HEK293 (cell line): ENCODE measurements around the gene ZMYND12.

Experiments used
- CTCF ChIA-PET: fragments of 350-600 bp; formaldehyde crosslinking; extraction: SDS; loops from one replicate; lab custom pipeline; 2021; ENCODE audit warnings: antibody characterized with exemption; lab: Yijun Ruan, JAX
- POLR2A ChIA-PET: fragments of 300-600 bp; formaldehyde crosslinking; extraction: SDS; loops from one replicate; lab custom pipeline; 2020; ENCODE audit warnings: antibody characterized with exemption, inconsistent platforms; lab: Yijun Ruan, JAX
- H3K27ac ChIP-seq: fragments of 200-500 bp; sonication (Bioruptor generic); 2 replicates; pipeline ENCODE4 v1.5.1; 2014; ENCODE audit warnings: low read depth, low read length, control low read depth, inconsistent platforms; ENCODE audit errors: extremely low read depth
- H3K36me3 ChIP-seq, 2 experiments: fragments of 200-500 bp in 1 of 2; sonication (Bioruptor generic) in 1 of 2; 1 replicate in 1 of 2; 2 replicates in 1 of 2; pipeline ENCODE4 v1.5.1; 2014 to 2017; ENCODE audit warnings: inconsistent platforms in 2 of 2, low read length in 2 of 2; ENCODE audit not compliant: control insufficient read depth in 2 of 2, insufficient read depth in 1 of 2
- H3K4me1 ChIP-seq: fragments of 200-500 bp; sonication (Bioruptor generic); 2 replicates; pipeline ENCODE4 v1.5.1; 2014; ENCODE audit warnings: mild to moderate bottlenecking, low read length, inconsistent platforms; ENCODE audit not compliant: control insufficient read depth, insufficient read depth
- H3K4me3 ChIP-seq: 2 replicates; pipeline ENCODE4 v1.5.1; 2011; ENCODE audit warnings: low read depth, mild to moderate bottlenecking, control low read depth, low read length, moderate library complexity
- H3K9me3 ChIP-seq: fragments of 200-500 bp; sonication (Bioruptor generic); 2 replicates; pipeline ENCODE4 v1.5.1; 2014; ENCODE audit warnings: low read depth, low read length, inconsistent platforms; ENCODE audit not compliant: control insufficient read depth, insufficient read depth
- BCL11B ChIP-seq: fragments of 450-650 bp; formaldehyde crosslinking; IDR thresholded peaks from 2 replicates; pipeline ENCODE4 v1.5.1; 2016; ENCODE audit warnings: low read depth, missing biosample characterization, missing genetic modification characterization
- FEZF1 ChIP-seq: fragments of 450-650 bp; formaldehyde crosslinking; IDR thresholded peaks from 2 replicates; pipeline ENCODE4 v1.5.1; 2016; ENCODE audit warnings: missing biosample characterization, missing genetic modification characterization
- GLIS1 ChIP-seq: fragments of 450-650 bp; formaldehyde crosslinking; IDR thresholded peaks from 2 replicates; pipeline ENCODE4 v1.5.1; 2016; ENCODE audit warnings: missing biosample characterization, missing genetic modification characterization
- KLF16 ChIP-seq: fragments of 450-650 bp; formaldehyde crosslinking; IDR thresholded peaks from 2 replicates; pipeline ENCODE4 v1.5.1; 2017; ENCODE audit warnings: missing biosample characterization, missing genetic modification characterization
- SP2 ChIP-seq: fragments of 450-650 bp; formaldehyde crosslinking; IDR thresholded peaks from 2 replicates; pipeline ENCODE4 v1.5.1; 2016; ENCODE audit warnings: missing biosample characterization, missing genetic modification characterization
- ZBTB17 ChIP-seq: fragments of 450-650 bp; formaldehyde crosslinking; IDR thresholded peaks from 2 replicates; pipeline ENCODE4 v1.5.1; 2016; ENCODE audit warnings: missing biosample characterization, missing genetic modification characterization
- ZNF341 ChIP-seq: fragments of 450-650 bp; formaldehyde crosslinking; IDR thresholded peaks from 2 replicates; pipeline ENCODE4; 2016; ENCODE audit warnings: low read depth, missing biosample characterization, missing genetic modification characterization
- ZNF433 ChIP-seq: fragments of 450-650 bp; formaldehyde crosslinking; IDR thresholded peaks from 2 replicates; pipeline ENCODE4 v1.5.1; 2016; ENCODE audit warnings: missing biosample characterization, missing genetic modification characterization, low read depth
- ZNF626 ChIP-seq: fragments of 450-650 bp; sonication (Bioruptor Pico); formaldehyde crosslinking; IDR thresholded peaks from 2 replicates; pipeline ENCODE4 v1.5.1; 2018; ENCODE audit warnings: missing biosample characterization, missing genetic modification characterization, inconsistent platforms
- ZNF670 ChIP-seq: fragments of 450-650 bp; formaldehyde crosslinking; IDR thresholded peaks from 2 replicates; pipeline ENCODE4 v1.5.1; 2016; ENCODE audit warnings: missing biosample characterization, missing genetic modification characterization, low read depth
- ZNF768 ChIP-seq: fragments of 450-650 bp; formaldehyde crosslinking; IDR thresholded peaks from 2 replicates; pipeline ENCODE4 v1.5.1; 2018; ENCODE audit warnings: missing biosample characterization, mild to moderate bottlenecking, missing genetic modification characterization
- TF ChIP-seq, protein P1 (sequence below): fragments of 450-650 bp; formaldehyde crosslinking; IDR thresholded peaks from 2 replicates; pipeline ENCODE4 v1.5.1; 2017; ENCODE audit warnings: missing biosample characterization, missing genetic modification characterization
- TF ChIP-seq, protein P2 (sequence below): fragments of 450-650 bp; formaldehyde crosslinking; IDR thresholded peaks from 2 replicates; pipeline ENCODE4 v1.5.1; 2016; ENCODE audit warnings: missing biosample characterization, missing genetic modification characterization
- TF ChIP-seq, protein P3 (sequence below): fragments of 450-650 bp; formaldehyde crosslinking; IDR thresholded peaks from 2 replicates; pipeline ENCODE4 v1.5.1; 2016; ENCODE audit warnings: missing biosample characterization, missing genetic modification characterization
- TF ChIP-seq, protein P4 (sequence below): fragments of 450-650 bp; formaldehyde crosslinking; IDR thresholded peaks from 2 replicates; pipeline ENCODE4 v1.5.1; 2016; ENCODE audit warnings: missing biosample characterization, missing genetic modification characterization
- TF ChIP-seq, protein P5 (sequence below): fragments of 450-650 bp; formaldehyde crosslinking; IDR thresholded peaks from 2 replicates; pipeline ENCODE4 v1.5.1; 2017; ENCODE audit warnings: missing biosample characterization, missing genetic modification characterization
- TF ChIP-seq, protein P6 (sequence below): fragments of 450-650 bp; formaldehyde crosslinking; IDR thresholded peaks from 2 replicates; pipeline ENCODE4 v1.5.1; 2016; ENCODE audit warnings: missing biosample characterization, missing genetic modification characterization
- TF ChIP-seq, protein P7 (sequence below): fragments of 450-650 bp; formaldehyde crosslinking; IDR thresholded peaks from 2 replicates; pipeline ENCODE4 v1.5.1; 2017; ENCODE audit warnings: missing biosample characterization, missing genetic modification characterization

Gene ZMYND12

DNA sequence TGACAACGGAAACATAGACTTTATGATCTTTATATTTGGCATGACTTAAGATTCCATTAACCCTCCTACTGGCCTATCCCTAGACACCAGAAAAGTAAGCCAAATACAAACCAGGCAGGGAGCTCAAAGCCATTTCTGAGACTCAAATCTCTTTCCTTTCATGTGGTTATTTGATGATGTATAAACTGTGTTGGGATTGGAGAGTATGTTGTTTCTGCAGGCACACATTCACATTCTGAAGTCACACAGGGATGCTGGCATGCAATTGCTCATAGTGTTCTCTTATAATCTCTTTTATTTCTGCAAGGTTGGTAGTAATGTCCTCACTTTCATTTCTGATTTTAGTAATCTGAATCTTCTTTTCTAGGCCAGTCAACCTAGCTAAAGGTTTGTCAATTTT is 5.8 kb downstream of the ZMYND12 start:
- Histone ChIP-seq H3K4me1 (no peaks in the 10 kb centered on the region), H3K27ac (no peak overlapping the region), H3K36me3 (no peaks in the 10 kb centered on the region), H3K9me3 (no peaks in the 10 kb centered on the region), H3K4me3 (no peak overlapping the region)
- ChIA-PET CTCF (interaction anchor here (0.6 kb wide), 1 partner anchor 267 kb away, joined by 8 read pairs; no protein-coding TSS in a partner anchor), POLR2A (no interaction called here)
- TF ChIP-seq, protein P1, sequence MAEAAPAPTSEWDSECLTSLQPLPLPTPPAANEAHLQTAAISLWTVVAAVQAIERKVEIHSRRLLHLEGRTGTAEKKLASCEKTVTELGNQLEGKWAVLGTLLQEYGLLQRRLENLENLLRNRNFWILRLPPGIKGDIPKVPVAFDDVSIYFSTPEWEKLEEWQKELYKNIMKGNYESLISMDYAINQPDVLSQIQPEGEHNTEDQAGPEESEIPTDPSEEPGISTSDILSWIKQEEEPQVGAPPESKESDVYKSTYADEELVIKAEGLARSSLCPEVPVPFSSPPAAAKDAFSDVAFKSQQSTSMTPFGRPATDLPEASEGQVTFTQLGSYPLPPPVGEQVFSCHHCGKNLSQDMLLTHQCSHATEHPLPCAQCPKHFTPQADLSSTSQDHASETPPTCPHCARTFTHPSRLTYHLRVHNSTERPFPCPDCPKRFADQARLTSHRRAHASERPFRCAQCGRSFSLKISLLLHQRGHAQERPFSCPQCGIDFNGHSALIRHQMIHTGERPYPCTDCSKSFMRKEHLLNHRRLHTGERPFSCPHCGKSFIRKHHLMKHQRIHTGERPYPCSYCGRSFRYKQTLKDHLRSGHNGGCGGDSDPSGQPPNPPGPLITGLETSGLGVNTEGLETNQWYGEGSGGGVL (tag by site-specific recombination) = no peak
- TF ChIP-seq, protein P2, sequence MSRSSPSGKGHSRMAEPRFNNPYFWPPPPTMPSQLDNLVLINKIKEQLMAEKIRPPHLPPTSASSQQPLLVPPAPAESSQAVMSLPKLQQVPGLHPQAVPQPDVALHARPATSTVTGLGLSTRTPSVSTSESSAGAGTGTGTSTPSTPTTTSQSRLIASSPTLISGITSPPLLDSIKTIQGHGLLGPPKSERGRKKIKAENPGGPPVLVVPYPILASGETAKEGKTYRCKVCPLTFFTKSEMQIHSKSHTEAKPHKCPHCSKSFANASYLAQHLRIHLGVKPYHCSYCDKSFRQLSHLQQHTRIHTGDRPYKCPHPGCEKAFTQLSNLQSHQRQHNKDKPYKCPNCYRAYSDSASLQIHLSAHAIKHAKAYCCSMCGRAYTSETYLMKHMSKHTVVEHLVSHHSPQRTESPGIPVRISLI (tag by site-specific recombination) = no peak
- TF ChIP-seq BCL11B (tag by site-specific recombination) (no peak), ZNF341 (tag by site-specific recombination) (no peak), FEZF1 (tag by site-specific recombination) (no peak), KLF16 (tag by site-specific recombination) (no peak), SP2 (tag by site-specific recombination) (no peak)
- TF ChIP-seq, protein P3, sequence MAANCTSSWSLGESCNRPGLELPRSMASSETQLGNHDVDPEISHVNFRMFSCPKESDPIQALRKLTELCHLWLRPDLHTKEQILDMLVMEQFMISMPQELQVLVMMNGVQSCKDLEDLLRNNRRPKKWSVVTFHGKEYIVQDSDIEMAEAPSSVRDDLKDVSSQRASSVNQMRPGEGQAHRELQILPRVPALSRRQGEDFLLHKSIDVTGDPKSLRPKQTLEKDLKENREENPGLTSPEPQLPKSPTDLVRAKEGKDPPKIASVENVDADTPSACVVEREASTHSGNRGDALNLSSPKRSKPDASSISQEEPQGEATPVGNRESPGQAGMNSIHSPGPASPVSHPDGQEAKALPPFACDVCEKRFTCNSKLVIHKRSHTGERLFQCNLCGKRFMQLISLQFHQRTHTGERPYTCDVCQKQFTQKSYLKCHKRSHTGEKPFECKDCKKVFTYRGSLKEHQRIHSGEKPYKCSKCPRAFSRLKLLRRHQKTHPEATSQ (tag by site-specific recombination) = no peak
- TF ChIP-seq, protein P4, sequence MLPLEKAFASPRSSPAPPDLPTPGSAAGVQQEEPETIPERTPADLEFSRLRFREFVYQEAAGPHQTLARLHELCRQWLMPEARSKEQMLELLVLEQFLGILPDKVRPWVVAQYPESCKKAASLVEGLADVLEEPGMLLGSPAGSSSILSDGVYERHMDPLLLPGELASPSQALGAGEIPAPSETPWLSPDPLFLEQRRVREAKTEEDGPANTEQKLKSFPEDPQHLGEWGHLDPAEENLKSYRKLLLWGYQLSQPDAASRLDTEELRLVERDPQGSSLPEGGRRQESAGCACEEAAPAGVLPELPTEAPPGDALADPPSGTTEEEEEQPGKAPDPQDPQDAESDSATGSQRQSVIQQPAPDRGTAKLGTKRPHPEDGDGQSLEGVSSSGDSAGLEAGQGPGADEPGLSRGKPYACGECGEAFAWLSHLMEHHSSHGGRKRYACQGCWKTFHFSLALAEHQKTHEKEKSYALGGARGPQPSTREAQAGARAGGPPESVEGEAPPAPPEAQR (tag by site-specific recombination) = no peak
- TF ChIP-seq, protein P5, sequence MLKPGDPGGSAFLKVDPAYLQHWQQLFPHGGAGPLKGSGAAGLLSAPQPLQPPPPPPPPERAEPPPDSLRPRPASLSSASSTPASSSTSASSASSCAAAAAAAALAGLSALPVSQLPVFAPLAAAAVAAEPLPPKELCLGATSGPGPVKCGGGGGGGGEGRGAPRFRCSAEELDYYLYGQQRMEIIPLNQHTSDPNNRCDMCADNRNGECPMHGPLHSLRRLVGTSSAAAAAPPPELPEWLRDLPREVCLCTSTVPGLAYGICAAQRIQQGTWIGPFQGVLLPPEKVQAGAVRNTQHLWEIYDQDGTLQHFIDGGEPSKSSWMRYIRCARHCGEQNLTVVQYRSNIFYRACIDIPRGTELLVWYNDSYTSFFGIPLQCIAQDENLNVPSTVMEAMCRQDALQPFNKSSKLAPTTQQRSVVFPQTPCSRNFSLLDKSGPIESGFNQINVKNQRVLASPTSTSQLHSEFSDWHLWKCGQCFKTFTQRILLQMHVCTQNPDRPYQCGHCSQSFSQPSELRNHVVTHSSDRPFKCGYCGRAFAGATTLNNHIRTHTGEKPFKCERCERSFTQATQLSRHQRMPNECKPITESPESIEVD = no peak
- TF ChIP-seq, protein P6, sequence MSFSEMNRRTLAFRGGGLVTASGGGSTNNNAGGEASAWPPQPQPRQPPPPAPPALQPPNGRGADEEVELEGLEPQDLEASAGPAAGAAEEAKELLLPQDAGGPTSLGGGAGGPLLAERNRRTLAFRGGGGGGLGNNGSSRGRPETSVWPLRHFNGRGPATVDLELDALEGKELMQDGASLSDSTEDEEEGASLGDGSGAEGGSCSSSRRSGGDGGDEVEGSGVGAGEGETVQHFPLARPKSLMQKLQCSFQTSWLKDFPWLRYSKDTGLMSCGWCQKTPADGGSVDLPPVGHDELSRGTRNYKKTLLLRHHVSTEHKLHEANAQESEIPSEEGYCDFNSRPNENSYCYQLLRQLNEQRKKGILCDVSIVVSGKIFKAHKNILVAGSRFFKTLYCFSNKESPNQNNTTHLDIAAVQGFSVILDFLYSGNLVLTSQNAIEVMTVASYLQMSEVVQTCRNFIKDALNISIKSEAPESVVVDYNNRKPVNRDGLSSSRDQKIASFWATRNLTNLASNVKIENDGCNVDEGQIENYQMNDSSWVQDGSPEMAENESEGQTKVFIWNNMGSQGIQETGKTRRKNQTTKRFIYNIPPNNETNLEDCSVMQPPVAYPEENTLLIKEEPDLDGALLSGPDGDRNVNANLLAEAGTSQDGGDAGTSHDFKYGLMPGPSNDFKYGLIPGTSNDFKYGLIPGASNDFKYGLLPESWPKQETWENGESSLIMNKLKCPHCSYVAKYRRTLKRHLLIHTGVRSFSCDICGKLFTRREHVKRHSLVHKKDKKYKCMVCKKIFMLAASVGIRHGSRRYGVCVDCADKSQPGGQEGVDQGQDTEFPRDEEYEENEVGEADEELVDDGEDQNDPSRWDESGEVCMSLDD (tag by site-specific recombination) = no peak

DNA sequence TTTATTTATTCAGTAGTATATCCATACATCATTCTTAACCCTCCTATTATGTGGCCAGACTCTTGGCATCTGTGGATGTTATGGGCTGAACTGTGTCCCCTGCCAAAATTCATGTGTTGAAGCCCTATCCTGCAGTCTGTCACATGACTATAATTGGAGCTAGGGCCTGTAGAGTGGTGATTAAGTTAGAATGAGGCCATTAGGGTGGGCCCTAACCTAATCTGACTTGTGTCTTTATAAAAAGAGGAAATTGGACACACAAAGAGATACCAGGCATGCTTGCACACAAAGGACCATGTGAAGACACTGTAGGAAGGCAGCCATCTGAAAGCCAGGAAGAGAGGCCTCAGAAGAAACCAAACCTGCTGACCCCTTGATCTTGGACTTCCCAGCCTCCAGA is 6.6 kb downstream of the ZMYND12 start:
- no peak overlapping the region for H3K4me3 ChIP-seq
- CTCF ChIA-PET = no interaction called here
- no peaks in the 10 kb centered on the region for H3K4me1 ChIP-seq
- POLR2A ChIA-PET = no interaction called here
- H3K27ac ChIP-seq = no peak overlapping the region
- no peaks in the 10 kb centered on the region for H3K36me3 ChIP-seq
- H3K9me3 ChIP-seq = no peaks in the 10 kb centered on the region
- TF ChIP-seq ZBTB17 (tag by site-specific recombination) (no peak), ZNF626 (tag by site-specific recombination) (no peak), GLIS1 (tag by site-specific recombination) (no peak), ZNF670 (tag by site-specific recombination) (no peak), ZNF768 (tag by site-specific recombination) (no peak), ZNF433 (tag by site-specific recombination) (no peak)
- TF ChIP-seq, protein P7, sequence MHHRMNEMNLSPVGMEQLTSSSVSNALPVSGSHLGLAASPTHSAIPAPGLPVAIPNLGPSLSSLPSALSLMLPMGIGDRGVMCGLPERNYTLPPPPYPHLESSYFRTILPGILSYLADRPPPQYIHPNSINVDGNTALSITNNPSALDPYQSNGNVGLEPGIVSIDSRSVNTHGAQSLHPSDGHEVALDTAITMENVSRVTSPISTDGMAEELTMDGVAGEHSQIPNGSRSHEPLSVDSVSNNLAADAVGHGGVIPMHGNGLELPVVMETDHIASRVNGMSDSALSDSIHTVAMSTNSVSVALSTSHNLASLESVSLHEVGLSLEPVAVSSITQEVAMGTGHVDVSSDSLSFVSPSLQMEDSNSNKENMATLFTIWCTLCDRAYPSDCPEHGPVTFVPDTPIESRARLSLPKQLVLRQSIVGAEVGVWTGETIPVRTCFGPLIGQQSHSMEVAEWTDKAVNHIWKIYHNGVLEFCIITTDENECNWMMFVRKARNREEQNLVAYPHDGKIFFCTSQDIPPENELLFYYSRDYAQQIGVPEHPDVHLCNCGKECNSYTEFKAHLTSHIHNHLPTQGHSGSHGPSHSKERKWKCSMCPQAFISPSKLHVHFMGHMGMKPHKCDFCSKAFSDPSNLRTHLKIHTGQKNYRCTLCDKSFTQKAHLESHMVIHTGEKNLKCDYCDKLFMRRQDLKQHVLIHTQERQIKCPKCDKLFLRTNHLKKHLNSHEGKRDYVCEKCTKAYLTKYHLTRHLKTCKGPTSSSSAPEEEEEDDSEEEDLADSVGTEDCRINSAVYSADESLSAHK (tag by site-specific recombination) = no peak
